ENCODE data around the gene PDSS2.

- no peak for TF ChIP-seq CTCF (IDR thresholded peaks at IDR 0.05)
- TF ChIP-seq REST (IDR thresholded peaks at IDR 0.05; ENCODE audit: insufficient read depth in 1 of 2, low read depth in 2 of 2, low read length in 1 of 2), result no peak
- TF ChIP-seq POLR2AphosphoS5 (IDR thresholded peaks at IDR 0.05; ENCODE audit: low read depth, low read length), result no peak
Observed at GRCh38 chr6:107267634-107268033, 191.7 kb downstream of the PDSS2 start.

Measured in Panc1 (cell line).